ENCODE data around the gene AARSD1. TPM values are rescaled to one million over a fixed set of nuclear protein-coding genes. Genes with fewer than 3 reads are reported as not detected.
"Not testable (repeated sequence)": the region's sequence is repeated elsewhere in the genome, so short reads cannot be mapped to it uniquely, and the experiment has no call there.

The AARSD1 gene
- total RNA-seq, 6 donors from 2014 or later = 10.9 to 70.2 (median 23.6) TPM

DNA sequence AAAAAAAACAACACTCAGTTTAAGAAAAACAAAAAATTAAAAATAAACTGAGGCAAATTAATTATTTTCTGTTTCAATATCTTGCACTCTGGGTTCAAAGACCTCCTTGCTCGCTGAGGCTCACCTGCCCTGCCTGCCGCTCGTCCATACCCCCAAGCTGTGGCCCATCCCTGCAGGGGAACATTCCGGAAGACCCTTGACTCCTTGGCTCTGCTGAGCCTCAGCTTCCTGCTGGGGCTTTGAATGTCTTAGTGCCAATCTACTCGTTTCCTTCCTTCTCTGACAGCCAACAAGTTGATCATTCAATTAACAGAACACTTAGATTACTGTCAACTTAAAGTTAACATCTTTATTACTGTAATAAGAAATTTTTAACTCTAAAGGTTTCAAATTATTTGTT is 39.4 kb downstream of the AARSD1 start:
- ATAC-seq (ENCODE audit: low FRiP score in 2 of 2) (no peak), DNase-seq (no peak)
- no peaks in the 10 kb centered on the region for H3K27me3 ChIP-seq
- H3K4me1 ChIP-seq = peaks cover 40 to 50% (median 45%) of the 10 kb centered on the region in 4 donors
- H3K27ac ChIP-seq = no peak overlapping the region
- H3K36me3 ChIP-seq = no peaks in the 10 kb centered on the region
- WGBS, 2 donors = 37 to 38% methylated on average over 5 of the region's 5 CpGs
- no peak overlapping the region for H3K4me3 ChIP-seq
- TF ChIP-seq POLR2AphosphoS5 (IDR thresholded peaks at IDR 0.05) = no peak
- TF ChIP-seq EP300 (IDR thresholded peaks at IDR 0.05) = no peak
- TF ChIP-seq POLR2A (IDR thresholded peaks at IDR 0.05) = no peak
- TF ChIP-seq, protein P1, sequence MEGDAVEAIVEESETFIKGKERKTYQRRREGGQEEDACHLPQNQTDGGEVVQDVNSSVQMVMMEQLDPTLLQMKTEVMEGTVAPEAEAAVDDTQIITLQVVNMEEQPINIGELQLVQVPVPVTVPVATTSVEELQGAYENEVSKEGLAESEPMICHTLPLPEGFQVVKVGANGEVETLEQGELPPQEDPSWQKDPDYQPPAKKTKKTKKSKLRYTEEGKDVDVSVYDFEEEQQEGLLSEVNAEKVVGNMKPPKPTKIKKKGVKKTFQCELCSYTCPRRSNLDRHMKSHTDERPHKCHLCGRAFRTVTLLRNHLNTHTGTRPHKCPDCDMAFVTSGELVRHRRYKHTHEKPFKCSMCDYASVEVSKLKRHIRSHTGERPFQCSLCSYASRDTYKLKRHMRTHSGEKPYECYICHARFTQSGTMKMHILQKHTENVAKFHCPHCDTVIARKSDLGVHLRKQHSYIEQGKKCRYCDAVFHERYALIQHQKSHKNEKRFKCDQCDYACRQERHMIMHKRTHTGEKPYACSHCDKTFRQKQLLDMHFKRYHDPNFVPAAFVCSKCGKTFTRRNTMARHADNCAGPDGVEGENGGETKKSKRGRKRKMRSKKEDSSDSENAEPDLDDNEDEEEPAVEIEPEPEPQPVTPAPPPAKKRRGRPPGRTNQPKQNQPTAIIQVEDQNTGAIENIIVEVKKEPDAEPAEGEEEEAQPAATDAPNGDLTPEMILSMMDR (IDR thresholded peaks at IDR 0.05) = no peak
- H3K9me3 ChIP-seq = no peaks in the 10 kb centered on the region

DNA sequence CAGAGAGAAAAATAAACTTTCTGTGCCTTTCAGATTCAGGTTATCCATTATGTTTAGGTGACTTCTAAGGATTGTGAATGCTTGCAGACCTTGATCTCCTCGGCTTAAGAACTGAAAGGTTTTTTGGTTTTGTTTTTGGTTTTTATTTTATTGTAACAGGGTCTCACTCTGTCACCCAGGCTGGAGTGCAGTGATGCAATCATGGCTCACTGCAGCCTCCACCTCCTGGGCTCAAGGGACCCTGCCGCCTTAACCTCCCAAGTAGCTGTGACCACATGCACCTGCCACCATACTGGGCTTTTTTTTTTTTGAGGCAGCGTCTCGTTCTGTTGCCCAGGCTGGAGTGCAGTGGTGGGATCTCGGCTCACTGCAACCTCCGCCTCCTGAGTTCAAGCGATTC is 40.8 kb downstream of the AARSD1 start:
- not testable (repeated sequence) for H3K27me3 ChIP-seq; H3K4me3 ChIP-seq; H3K9me3 ChIP-seq; DNase-seq; H3K36me3 ChIP-seq; ATAC-seq (ENCODE audit: low FRiP score in 2 of 2)
- WGBS, 2 donors = 88% methylated on average over 7 of the region's 7 CpGs
- peaks cover 44 to 55% (median 50%) of the 10 kb centered on the region in 4 donors for H3K4me1 ChIP-seq
- peak overlapping the region in 2 of 4 donors; percentile 2 to 57 for H3K27ac ChIP-seq

DNA sequence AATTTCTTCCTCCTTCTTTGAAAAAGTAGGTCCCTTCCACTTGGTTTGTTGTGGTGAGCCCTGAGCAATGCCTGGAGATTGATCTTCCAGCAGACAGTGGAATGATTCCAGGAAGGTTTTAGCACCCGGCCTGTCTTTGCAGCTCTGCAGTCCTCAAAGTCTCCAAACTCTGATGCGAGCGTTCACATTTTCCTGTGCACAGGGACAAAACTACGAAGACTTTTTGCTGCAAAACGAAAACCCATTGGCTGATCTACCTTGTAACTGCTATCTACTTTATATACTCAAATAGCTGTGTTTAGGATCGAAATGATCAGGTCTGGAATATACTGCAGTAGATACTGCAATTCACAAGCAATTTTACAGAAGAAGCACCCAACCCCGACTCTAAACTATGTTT is 42.0 kb downstream of the AARSD1 start:
- H3K27ac ChIP-seq = peak overlapping the region in 3 of 4 donors; percentile 57 to 79 (median 65)
- ATAC-seq (ENCODE audit: low FRiP score in 2 of 2) = no peak
- no peaks in the 10 kb centered on the region for H3K27me3 ChIP-seq
- TF ChIP-seq, protein P1 (IDR thresholded peaks at IDR 0.05) = no peak
- TF ChIP-seq POLR2AphosphoS5 (IDR thresholded peaks at IDR 0.05) (no peak), EP300 (IDR thresholded peaks at IDR 0.05) (no peak), POLR2A (IDR thresholded peaks at IDR 0.05) (no peak)
- H3K9me3 ChIP-seq = no peaks in the 10 kb centered on the region
- H3K4me3 ChIP-seq = no peak overlapping the region
- H3K36me3 ChIP-seq = no peaks in the 10 kb centered on the region
- 38 to 56% methylated on average over 7 of the region's 7 CpGs for WGBS, 2 donors
- H3K4me1 ChIP-seq = peaks cover 49 to 58% (median 54%) of the 10 kb centered on the region in 4 donors
- no peak for DNase-seq

DNA sequence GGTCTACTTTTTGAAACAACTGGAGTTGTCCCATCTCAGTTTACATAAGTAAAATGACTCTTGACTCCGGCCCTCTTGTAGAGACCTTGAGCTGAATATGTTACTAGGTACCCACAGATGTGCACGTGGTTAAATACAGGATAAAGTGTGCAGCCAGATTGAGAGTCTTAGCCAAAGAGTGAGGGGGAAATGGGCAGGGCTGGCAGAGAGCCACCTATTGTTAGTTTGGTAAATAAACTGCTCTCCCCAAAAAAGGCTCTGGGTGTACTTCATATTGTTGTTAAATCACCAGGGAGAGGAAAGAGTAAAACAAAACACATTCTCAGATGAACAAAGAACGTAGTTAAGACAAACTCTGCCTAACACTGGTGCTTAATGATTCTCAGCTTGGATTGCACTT is 43.3 kb downstream of the AARSD1 start:
- 15 to 16% methylated on average over 3 of the region's 3 CpGs for WGBS, 2 donors
- no peaks in the 10 kb centered on the region for H3K36me3 ChIP-seq
- H3K4me3 ChIP-seq = no peak overlapping the region
- H3K27me3 ChIP-seq = no peaks in the 10 kb centered on the region
- DNase-seq (peak in 1 of 2 donors; percentile 33), ATAC-seq (ENCODE audit: low FRiP score in 2 of 2) (peak; percentile 43 to 68)
- peak overlapping the region in 3 of 4 donors; percentile 29 to 79 (median 65) for H3K27ac ChIP-seq
- no peaks in the 10 kb centered on the region for H3K9me3 ChIP-seq
- peak in 1 of 2 donors; percentile 8 for TF ChIP-seq POLR2AphosphoS5 (IDR thresholded peaks at IDR 0.05)
- peak in 1 of 4 donors; percentile 25 for TF ChIP-seq EP300 (IDR thresholded peaks at IDR 0.05)
- TF ChIP-seq POLR2A (IDR thresholded peaks at IDR 0.05) = no peak
- H3K4me1 ChIP-seq = peaks cover 50 to 58% (median 54%) of the 10 kb centered on the region in 4 donors

DNA sequence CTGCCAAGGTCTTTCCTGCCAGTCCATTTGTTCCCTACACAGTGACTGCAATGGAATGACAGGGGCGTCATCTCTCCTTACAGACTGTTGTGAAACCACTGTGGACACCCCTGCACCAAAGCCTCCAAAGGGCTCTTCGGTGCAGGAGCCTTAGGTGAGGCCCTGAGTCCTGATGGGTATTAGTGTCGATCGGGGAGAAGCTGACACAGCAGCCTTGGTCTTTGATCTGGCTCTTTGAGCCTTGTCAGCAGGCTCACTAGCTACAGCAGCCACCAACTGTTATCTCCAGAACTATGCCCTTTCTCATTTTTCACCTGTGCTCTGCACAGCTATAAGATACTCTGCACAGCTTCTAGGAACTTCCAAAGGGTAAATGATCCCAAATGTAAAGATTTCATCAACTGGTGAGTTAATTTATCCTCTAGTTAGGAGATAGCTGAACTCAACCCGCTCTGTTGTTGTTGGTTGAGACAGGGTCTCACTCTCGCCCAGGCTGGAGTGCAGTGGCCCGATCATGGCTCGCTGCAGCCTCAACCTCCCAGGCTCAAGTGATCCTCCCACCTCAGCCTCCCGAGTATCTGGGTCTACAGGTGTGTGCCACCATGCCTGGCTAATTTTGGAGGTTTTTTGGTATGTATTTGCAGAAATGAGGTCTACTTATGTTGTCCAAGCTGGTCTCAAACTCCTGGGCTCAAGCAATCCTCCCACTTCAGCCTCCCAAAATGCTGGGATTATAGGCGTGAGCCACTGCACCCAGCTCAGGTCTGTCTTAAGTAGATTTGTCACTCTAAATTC is 44.0 kb downstream of the AARSD1 start:
- WGBS, 2 donors = 83 to 85% methylated on average over 10 of the region's 10 CpGs
- H3K27me3 ChIP-seq = no peaks in the 10 kb centered on the region
- peaks cover 50 to 58% (median 54%) of the 10 kb centered on the region in 4 donors for H3K4me1 ChIP-seq
- DNase-seq = peak in 1 of 2 donors; percentile 29
- no peaks in the 10 kb centered on the region for H3K36me3 ChIP-seq
- ATAC-seq (ENCODE audit: low FRiP score in 2 of 2) = no peak
- no peak for TF ChIP-seq POLR2A (IDR thresholded peaks at IDR 0.05)
- no peak for TF ChIP-seq POLR2AphosphoS5 (IDR thresholded peaks at IDR 0.05)
- TF ChIP-seq, protein P1 (IDR thresholded peaks at IDR 0.05) = no peak
- no peak for TF ChIP-seq EP300 (IDR thresholded peaks at IDR 0.05)
- H3K27ac ChIP-seq = peak overlapping the region in 2 of 4 donors; percentile 65 to 79
- no peak overlapping the region for H3K4me3 ChIP-seq
- H3K9me3 ChIP-seq = no peaks in the 10 kb centered on the region

DNA sequence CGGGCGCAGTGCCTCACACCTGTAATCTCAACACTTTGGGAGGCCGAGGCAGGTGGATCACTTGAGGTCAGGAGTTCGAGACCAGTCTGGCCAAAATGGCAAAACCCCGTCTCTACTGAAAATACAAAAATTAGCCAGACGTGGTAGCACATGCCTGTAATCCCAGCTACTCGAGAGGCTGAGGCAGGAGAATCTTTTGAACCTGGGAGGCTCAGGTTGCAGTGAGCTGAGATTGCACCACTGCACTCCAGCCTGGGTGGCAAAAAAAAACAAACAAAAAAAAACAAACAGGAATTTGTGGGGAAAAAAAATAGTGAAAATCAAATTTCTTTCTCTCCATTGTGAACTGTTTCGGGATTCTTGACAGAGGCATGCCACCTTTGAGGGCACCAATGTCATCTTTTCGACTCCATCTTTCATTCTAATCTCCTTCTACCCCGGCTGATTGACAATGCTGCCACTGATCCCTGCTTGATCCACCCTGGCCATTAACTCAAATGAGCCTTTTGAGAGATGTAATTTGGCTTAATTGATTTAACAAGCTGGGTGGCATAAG is 44.7 kb downstream of the AARSD1 start:
- H3K36me3 ChIP-seq; ATAC-seq (ENCODE audit: low FRiP score in 2 of 2); H3K9me3 ChIP-seq; DNase-seq; H3K27me3 ChIP-seq; H3K4me3 ChIP-seq: not testable (repeated sequence)
- 77 to 85% methylated on average over 10 of the region's 10 CpGs for WGBS, 2 donors
- H3K27ac ChIP-seq = peak overlapping the region in 3 of 4 donors; percentile 28 to 53 (median 41)
- H3K4me1 ChIP-seq = peaks cover 50 to 58% (median 52%) of the 10 kb centered on the region in 4 donors

Data from upper lobe of left lung (tissue), 6 donors.